Lower leg skin (tissue), 3 donors: ENCODE data around the gene SLC39A6.
A peak's percentile ranks its signal among the peaks of the same experiment; 100 is the strongest.

Experiments used
- CTCF ChIP-seq, 3 donors: fragments of 450-650 bp; IDR thresholded peaks; one replicate each; pipeline ENCODE4 v1.5.1; 2016; ENCODE audit warnings: antibody characterized with exemption in 3 of 3, mild to moderate bottlenecking in 3 of 3, moderate library complexity in 2 of 3
- POLR2A ChIP-seq, 2 donors: fragments of 450-650 bp; IDR thresholded peaks; one replicate each; pipeline ENCODE4 v1.6.1; 2016 to 2017; ENCODE audit warnings: antibody characterized with exemption in 2 of 2, mild to moderate bottlenecking in 1 of 2, moderate library complexity in 1 of 2

- TF ChIP-seq CTCF (IDR thresholded peaks at IDR 0.05) (no peak), POLR2A (IDR thresholded peaks at IDR 0.05) (peak in 1 of 2 donors; percentile 14)
Measured at GRCh38 chr18:36067055-36067957, 61.8 kb downstream of the SLC39A6 start, which contains the start of gene RPRD1A.
